ENCODE data around the gene ASF1A. TPM values are rescaled to one million over a fixed set of nuclear protein-coding genes. Genes with fewer than 3 reads are reported as not detected.

Gene ASF1A
- total and polyA plus RNA-seq, 2 of the 13 experiments (the other 11 are each of a cell fraction or from before 2014, with no cell fraction given), result 14.5 to 49.9 TPM

GRCh38 chr6:118902726-118903125 lies 8.8 kb downstream of the ASF1A start (continued):
- TF ChIP-seq HOXA5 (CRISPR knock-in tag; IDR thresholded peaks at IDR 0.05) (no peak), ZHX1 (CRISPR knock-in tag; IDR thresholded peaks at IDR 0.05; ENCODE audit: low read depth) (no peak), ZNF598 (CRISPR knock-in tag; IDR thresholded peaks at IDR 0.05; ENCODE audit: borderline replicate concordance) (no peak), MTF2 (CRISPR knock-in tag; IDR thresholded peaks at IDR 0.05; ENCODE audit: borderline replicate concordance) (no peak), DDIT3 (CRISPR knock-in tag; IDR thresholded peaks at IDR 0.05) (no peak), ZNF407 (CRISPR knock-in tag; IDR thresholded peaks at IDR 0.05; ENCODE audit: not compliant biosample characterization) (no peak), ZNF567 (CRISPR knock-in tag; IDR thresholded peaks at IDR 0.05; ENCODE audit: borderline replicate concordance) (no peak)
